ENCODE results near the gene XAGE3.
"Not testable (repeated sequence)": the region's sequence is repeated elsewhere in the genome, so short reads cannot be mapped to it uniquely, and the experiment has no call there.

XAGE3 gene

GRCh38 chrX:52867610-52868348 is at the start of gene XAGE3:
Gene XAGE3 (minus strand): TSS chrX:52868083. CDS start chrX:52867133, 950 bp downstream.
- DNase-seq = no peak

GRCh38 chrX:52914704-52915103 is 46.8 kb upstream of the XAGE3 start:
- not testable (repeated sequence) for DNase-seq

- not testable (repeated sequence) for DNase-seq
Observed at GRCh38 chrX:52913681-52914080, 45.8 kb upstream of the XAGE3 start.

- DNase-seq = not testable (repeated sequence)
Observed at GRCh38 chrX:52909313-52909969, 41.6 kb upstream of the XAGE3 start.

GRCh38 chrX:52907900-52908299 is 40.0 kb upstream of the XAGE3 start:
- DNase-seq = not testable (repeated sequence)

- DNase-seq = not testable (repeated sequence)
Observed at GRCh38 chrX:52907137-52907536, 39.3 kb upstream of the XAGE3 start.

GRCh38 chrX:52906072-52906471 is 38.2 kb upstream of the XAGE3 start:
- DNase-seq = not testable (repeated sequence)

- DNase-seq = not testable (repeated sequence)
Observed at GRCh38 chrX:52905531-52905930, 37.6 kb upstream of the XAGE3 start.

GRCh38 chrX:52896855-52897709 is 29.2 kb upstream of the XAGE3 start, which contains the start of gene FAM156B:
Gene FAM156B (plus strand): TSS chrX:52897330. CDS start chrX:52907226, 9,896 bp downstream.
- not testable (repeated sequence) for DNase-seq

GRCh38 chrX:52896438-52896837 is 28.6 kb upstream of the XAGE3 start:
- not testable (repeated sequence) for DNase-seq

- DNase-seq = not testable (repeated sequence)
Observed at GRCh38 chrX:52888090-52888489, 20.2 kb upstream of the XAGE3 start.

- not testable (repeated sequence) for DNase-seq
Observed at GRCh38 chrX:52887459-52887858, 19.6 kb upstream of the XAGE3 start.

- not testable (repeated sequence) for DNase-seq
Observed at GRCh38 chrX:52876386-52876785, 8.5 kb upstream of the XAGE3 start.

GRCh38 chrX:52875436-52875835 is 7.6 kb upstream of the XAGE3 start:
- DNase-seq = not testable (repeated sequence)

- DNase-seq = no peak
Observed at GRCh38 chrX:52874661-52875060, 6.8 kb upstream of the XAGE3 start.

- DNase-seq = not testable (repeated sequence)
Observed at GRCh38 chrX:52873825-52874224, 5.9 kb upstream of the XAGE3 start.

- DNase-seq = no peak
Observed at GRCh38 chrX:52870046-52870445, 2.2 kb upstream of the XAGE3 start.

GRCh38 chrX:52865343-52865998 is 2.4 kb downstream of the XAGE3 start:
- no peak for DNase-seq

GRCh38 chrX:52856991-52857525 is 10.8 kb downstream of the XAGE3 start:
- DNase-seq = not testable (repeated sequence)

- DNase-seq = no peak
Observed at GRCh38 chrX:52852110-52852860, 15.6 kb downstream of the XAGE3 start.

GRCh38 chrX:52843619-52844018 is 24.3 kb downstream of the XAGE3 start:
- DNase-seq = not testable (repeated sequence)
